Karpas-422 (cell line): ENCODE measurements around the gene AGAP1. TPM values are rescaled to one million over a fixed set of nuclear protein-coding genes. Genes with fewer than 3 reads are reported as not detected.

ENCODE experiments used
- DNase-seq: peaks from one replicate; pipeline ENCODE4 v3.0.0-alpha.2; 2015
- H2AFZ ChIP-seq: fragments of 200-600 bp; sonication (generic); 2 replicates; pipeline ENCODE4 v1.6.1; 2014; ENCODE audit warnings: antibody characterized with exemption, low read length, mixed read lengths
- H3K27ac ChIP-seq: fragments of 200-600 bp; sonication (generic); 2 replicates; pipeline ENCODE4 v1.5.1; 2014; ENCODE audit warnings: mild to moderate bottlenecking, low read length, moderate library complexity
- H3K27me3 ChIP-seq: fragments of 200-600 bp; sonication (generic); 2 replicates; pipeline ENCODE4 v1.6.1; 2014; ENCODE audit warnings: low read length, mixed read lengths
- H3K36me3 ChIP-seq: fragments of 200-600 bp; sonication (generic); 2 replicates; pipeline ENCODE4 v1.6.1; 2014; ENCODE audit warnings: low read length, mixed read lengths; ENCODE audit not compliant: insufficient read depth
- H3K4me1 ChIP-seq: fragments of 200-600 bp; sonication (generic); 2 replicates; pipeline ENCODE4 v1.6.1; 2014; ENCODE audit warnings: mild to moderate bottlenecking, low read length, mixed read lengths
- H3K4me2 ChIP-seq: fragments of 200-600 bp; sonication (generic); 2 replicates; pipeline ENCODE4 v1.6.1; 2014; ENCODE audit warnings: low read length, low read depth, mild to moderate bottlenecking; ENCODE audit not compliant: poor library complexity, severe bottlenecking
- H3K4me3 ChIP-seq: fragments of 200-600 bp; sonication (generic); 2 replicates; pipeline ENCODE4 v1.5.1; 2014; ENCODE audit warnings: mild to moderate bottlenecking, antibody characterized with exemption, low read length, mixed read lengths
- H3K79me2 ChIP-seq: fragments of 200-600 bp; sonication (generic); 2 replicates; pipeline ENCODE4 v1.6.1; 2014; ENCODE audit warnings: mild to moderate bottlenecking, low read length, mixed read lengths
- H3K9ac ChIP-seq: fragments of 200-600 bp; sonication (generic); 2 replicates; pipeline ENCODE4 v1.6.0; 2014; ENCODE audit warnings: low read length
- H3K9me2 ChIP-seq: fragments of 200-600 bp; sonication (generic), shearing (Covaris generic); replicated peaks from 2 replicates; pipeline ENCODE4 v1.6.0; 2014; ENCODE audit warnings: mild to moderate bottlenecking, low read length, moderate library complexity; ENCODE audit not compliant: insufficient read depth
- H3K9me3 ChIP-seq: fragments of 300-700, 200-600 bp; sonication (generic); 2 replicates; pipeline ENCODE4 v1.6.1; 2014; ENCODE audit warnings: low read length, mixed read lengths
- H4K20me1 ChIP-seq: fragments of 200-600 bp; sonication (generic); 2 replicates; pipeline ENCODE4 v1.6.1; 2014; ENCODE audit warnings: mild to moderate bottlenecking, antibody characterized with exemption, low read length, low read depth; ENCODE audit not compliant: insufficient read depth
- total RNA-seq: library from RNA; depleted of rRNA; stranded (reverse); fragments of >200 nt; shearing (Covaris generic); gene quantifications from 2 replicates; pipeline ENCODE4 v1.2.3, GENCODE V29; 2014; ENCODE audit warnings: low replicate concordance

The AGAP1 gene
- total RNA-seq, 1 experiment from 2014 or later: not detected

DNA sequence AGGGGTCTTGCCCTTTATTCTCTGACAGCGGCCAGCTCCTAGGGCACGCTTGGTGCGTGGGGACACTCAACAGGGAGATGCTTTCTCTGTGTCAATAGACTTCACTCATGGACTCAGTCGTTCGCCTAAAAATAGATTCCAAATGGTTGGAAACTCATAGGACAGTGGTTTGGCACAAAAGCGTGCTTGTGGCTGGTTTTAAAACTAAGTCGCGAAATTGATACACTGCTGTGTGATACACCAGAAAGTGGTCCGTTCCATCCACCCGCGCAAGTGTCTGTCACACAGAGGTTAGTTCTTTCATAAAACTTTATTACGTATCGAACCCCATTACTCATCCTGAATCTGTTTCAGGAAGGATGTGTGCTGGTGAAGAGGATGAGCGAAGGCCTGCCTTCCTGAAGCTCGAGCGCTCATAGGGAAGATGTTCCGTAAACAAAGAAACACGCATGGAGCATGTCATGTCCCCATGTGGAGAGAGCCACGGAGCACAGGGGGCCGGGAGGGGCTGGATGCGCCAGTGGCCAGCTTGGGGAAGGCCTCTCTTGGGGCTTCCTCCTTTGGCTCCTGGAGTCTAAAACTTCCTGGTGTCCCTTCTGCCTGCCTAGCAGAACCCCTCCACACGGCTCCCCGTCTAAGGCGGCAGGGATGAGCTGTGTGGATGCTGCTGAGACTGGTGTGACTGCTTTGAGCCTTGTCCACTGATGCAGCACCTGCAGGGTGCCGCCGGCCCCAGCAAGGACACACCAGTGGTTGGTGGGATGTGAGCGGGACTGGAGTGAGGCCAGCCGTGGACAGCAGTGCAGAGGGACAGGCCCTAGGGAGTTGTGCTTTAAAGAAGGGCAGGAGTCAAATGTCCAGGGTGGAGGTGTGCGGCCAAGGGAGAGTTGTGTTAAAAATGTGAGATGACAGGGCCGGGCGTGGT is 467.1 kb downstream of the AGAP1 start:
- no peaks in the 10 kb centered on the region for H3K36me3 ChIP-seq
- H3K9me2 ChIP-seq: no peaks in the 10 kb centered on the region
- no peak overlapping the region for H3K27ac ChIP-seq
- no peaks in the 10 kb centered on the region for H3K79me2 ChIP-seq
- no peak overlapping the region for H3K4me2 ChIP-seq
- no peaks in the 10 kb centered on the region for H4K20me1 ChIP-seq
- H3K4me3 ChIP-seq: no peak overlapping the region
- no peak overlapping the region for H3K9ac ChIP-seq
- H3K9me3 ChIP-seq: no peaks in the 10 kb centered on the region
- no peaks in the 10 kb centered on the region for H3K4me1 ChIP-seq
- no peak for DNase-seq
- no peak overlapping the region for H2AFZ ChIP-seq
- no peaks in the 10 kb centered on the region for H3K27me3 ChIP-seq

DNA sequence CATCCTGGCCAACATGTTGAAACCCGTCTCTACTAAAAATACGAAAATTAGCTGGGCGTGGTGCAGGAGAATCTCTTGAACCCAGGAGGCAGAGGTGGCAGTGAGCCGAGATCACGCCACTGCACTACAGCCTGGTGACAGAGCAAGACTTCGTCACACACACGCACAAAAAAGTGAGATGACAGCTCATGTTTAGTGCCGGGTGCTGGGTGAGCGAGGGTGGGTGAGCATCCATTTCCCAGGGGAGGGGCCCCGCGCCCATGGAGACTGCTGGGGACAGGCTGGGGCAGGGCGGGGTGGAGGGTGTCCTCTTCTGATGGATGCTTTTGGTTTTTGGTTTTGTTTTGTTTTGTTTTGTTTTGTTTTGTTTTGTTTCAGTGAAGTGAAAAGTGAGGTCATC is 467.9 kb downstream of the AGAP1 start:
- Histone ChIP-seq H4K20me1 (no peaks in the 10 kb centered on the region), H2AFZ (no peak overlapping the region), H3K9me3 (no peaks in the 10 kb centered on the region), H3K27ac (no peak overlapping the region), H3K4me1 (no peaks in the 10 kb centered on the region), H3K27me3 (no peaks in the 10 kb centered on the region), H3K9me2 (no peaks in the 10 kb centered on the region), H3K4me3 (no peak overlapping the region), H3K4me2 (no peak overlapping the region), H3K9ac (no peak overlapping the region), H3K79me2 (no peaks in the 10 kb centered on the region), H3K36me3 (no peaks in the 10 kb centered on the region)
- DNase-seq: no peak

DNA sequence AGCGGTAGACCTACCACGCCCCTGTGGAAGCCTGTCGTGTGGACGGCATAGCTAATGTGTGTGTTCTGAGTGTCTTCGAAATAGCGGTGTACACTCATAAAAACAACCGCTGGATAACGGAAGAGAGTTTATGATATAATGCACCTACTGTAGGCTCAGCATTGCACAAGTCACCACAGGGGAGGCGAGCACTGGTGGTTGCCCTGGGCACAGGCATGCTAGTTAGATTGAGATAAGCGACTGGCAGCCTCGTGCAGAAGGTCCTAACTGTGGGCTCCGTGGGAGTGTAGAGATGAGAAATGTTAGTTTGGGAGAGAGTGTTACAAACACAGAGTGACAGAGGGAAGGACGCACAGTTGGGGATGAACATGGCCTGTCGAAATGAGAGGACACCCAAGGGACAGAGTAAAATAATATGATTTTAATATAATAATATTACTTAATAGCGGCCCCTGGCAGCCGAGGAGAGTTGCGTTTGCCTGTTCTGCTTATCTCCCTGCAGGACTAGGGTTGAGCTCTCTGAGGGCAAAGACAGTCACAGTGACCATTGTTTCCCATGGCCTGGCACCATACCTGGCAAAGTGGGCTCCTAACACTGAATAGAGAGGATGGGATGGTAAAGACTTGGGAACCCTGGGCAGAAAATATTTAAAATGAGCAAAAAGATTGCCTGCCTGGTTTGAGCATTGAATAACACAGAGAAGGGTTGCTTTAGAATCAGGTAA is 470.2 kb downstream of the AGAP1 start:
- Histone ChIP-seq H3K4me1 (no peaks in the 10 kb centered on the region), H3K36me3 (no peaks in the 10 kb centered on the region), H3K79me2 (no peaks in the 10 kb centered on the region), H3K27me3 (no peaks in the 10 kb centered on the region), H3K9ac (no peak overlapping the region), H3K4me2 (no peak overlapping the region), H3K4me3 (no peak overlapping the region), H4K20me1 (no peaks in the 10 kb centered on the region), H2AFZ (no peak overlapping the region), H3K9me3 (no peaks in the 10 kb centered on the region), H3K9me2 (no peaks in the 10 kb centered on the region), H3K27ac (no peak overlapping the region)
- DNase-seq: no peak

DNA sequence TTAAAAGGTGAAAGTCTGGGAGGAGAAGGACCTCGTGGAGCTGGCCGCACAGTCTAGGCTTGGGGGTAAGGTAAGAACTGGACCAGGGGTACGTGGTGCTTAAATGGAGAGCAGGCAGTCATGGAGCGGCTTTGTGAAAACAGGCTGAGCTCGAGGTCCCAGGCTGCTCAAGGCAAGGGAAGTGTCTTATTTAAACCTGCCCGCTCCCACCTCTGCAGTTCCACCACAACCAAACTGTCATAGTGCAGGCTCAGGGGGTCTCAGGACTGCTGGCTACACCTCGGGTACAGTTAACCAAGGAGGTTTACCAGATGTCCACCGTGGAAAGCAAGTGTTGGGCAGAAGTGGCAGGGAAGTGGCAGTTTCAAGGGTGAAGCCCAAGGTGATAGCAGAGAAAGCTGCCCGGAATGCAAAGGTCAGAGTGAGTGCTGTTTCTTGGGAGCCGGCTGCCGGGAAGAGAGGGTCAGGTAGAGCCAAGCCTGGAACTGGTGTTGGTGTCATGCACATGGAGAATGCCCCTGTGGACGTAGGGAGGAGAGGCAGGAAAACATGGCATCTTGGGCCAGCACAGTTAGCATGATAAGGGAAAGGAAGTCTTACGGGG is 471.0 kb downstream of the AGAP1 start:
- Histone ChIP-seq H3K9me2 (no peaks in the 10 kb centered on the region), H3K9ac (no peak overlapping the region), H3K27ac (no peak overlapping the region), H3K4me3 (no peak overlapping the region), H3K4me2 (no peak overlapping the region), H3K79me2 (no peaks in the 10 kb centered on the region), H3K27me3 (no peaks in the 10 kb centered on the region), H3K9me3 (no peaks in the 10 kb centered on the region), H2AFZ (no peak overlapping the region), H3K4me1 (no peaks in the 10 kb centered on the region), H4K20me1 (no peaks in the 10 kb centered on the region), H3K36me3 (no peaks in the 10 kb centered on the region)
- DNase-seq: no peak

DNA sequence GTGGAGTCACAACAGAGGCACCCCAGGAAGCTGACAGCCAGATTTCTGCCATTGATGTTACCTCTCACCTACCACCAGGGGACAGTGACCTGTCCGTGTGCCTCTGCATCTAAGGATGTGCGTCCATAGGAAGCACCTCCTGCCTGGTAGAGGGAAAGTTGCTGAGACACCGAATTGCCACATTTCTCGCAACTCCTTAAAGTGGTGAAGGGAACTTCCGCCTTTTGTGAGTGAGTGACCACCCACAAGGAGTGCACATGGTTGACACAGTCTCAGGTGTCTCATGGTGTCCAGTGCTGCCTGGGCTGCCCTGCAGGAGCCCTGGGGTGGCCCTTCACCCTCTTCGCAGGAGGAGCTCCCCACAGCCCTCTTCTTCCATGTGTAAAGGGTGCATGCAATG is 472.6 kb downstream of the AGAP1 start:
- Histone ChIP-seq H3K4me2 (no peak overlapping the region), H3K79me2 (no peaks in the 10 kb centered on the region), H3K9me3 (no peaks in the 10 kb centered on the region), H3K4me3 (no peak overlapping the region), H3K9me2 (no peaks in the 10 kb centered on the region), H3K9ac (no peak overlapping the region), H3K27ac (no peak overlapping the region), H3K27me3 (no peaks in the 10 kb centered on the region), H4K20me1 (no peaks in the 10 kb centered on the region), H3K36me3 (no peaks in the 10 kb centered on the region), H2AFZ (no peak overlapping the region), H3K4me1 (no peaks in the 10 kb centered on the region)
- DNase-seq: no peak

DNA sequence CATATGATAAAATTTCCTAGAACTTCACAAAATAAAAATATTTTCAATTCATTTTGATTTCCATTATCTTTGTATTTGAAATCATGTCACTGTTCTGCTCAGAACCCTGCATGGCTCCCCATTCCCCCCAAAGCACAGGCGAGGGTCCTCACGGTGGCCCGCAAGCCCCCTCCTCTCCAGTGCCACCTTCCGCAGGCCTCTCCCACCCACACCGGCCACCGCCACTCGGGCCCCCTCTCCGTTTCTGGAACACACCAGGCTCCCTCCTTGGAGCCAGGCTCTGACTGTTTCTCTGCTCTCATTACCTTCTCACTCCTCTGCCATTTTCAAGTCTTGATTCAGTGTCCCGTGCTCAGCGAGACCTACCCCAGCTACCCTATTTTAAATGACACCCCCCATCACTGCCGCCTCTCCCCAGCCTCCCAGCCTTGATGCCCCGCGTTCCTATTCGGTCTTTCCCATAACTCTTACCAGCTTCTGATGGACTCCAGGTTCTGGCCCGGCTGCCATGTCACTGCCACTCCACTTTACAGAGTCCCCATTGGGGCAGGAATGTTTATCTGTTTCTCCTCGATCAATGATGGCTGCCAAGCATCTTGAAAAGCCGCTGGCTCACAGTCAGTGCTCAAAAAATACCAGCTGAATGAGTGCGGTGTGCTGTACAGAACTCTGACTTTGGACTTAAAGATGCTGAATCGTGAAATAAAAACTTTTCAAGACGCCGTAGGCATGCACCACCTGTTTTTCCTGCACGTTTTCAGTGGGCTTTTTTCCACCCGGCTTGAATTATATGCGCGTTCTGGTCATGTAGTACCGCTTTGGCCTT is 473.3 kb downstream of the AGAP1 start:
- Histone ChIP-seq H3K36me3 (no peaks in the 10 kb centered on the region), H3K27me3 (no peaks in the 10 kb centered on the region), H3K27ac (no peak overlapping the region), H3K9ac (no peak overlapping the region), H3K4me3 (no peak overlapping the region), H3K9me2 (no peaks in the 10 kb centered on the region), H2AFZ (no peak overlapping the region), H3K79me2 (no peaks in the 10 kb centered on the region), H3K4me1 (no peaks in the 10 kb centered on the region), H4K20me1 (no peaks in the 10 kb centered on the region), H3K4me2 (no peak overlapping the region), H3K9me3 (no peaks in the 10 kb centered on the region)
- no peak for DNase-seq

DNA sequence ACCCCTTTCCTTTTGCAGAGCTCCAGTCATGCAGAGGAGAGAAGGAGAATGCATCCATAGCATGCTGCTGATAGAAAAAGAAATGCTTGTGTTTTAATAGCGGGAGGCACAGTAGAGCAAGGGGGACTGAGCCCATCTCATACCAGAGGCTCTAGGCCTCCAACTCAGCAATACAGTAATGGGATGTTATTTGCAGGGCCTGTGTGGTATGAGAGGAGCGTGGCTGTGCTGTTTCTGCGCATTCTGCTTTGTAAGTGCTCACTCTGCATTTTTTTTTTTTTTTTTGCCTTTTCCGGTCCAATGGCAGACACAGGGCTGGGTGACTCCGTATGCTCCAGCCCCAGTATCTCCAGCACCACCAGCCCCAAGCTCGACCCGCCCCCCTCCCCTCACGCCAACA is 474.3 kb downstream of the AGAP1 start:
- no peaks in the 10 kb centered on the region for H4K20me1 ChIP-seq
- no peaks in the 10 kb centered on the region for H3K36me3 ChIP-seq
- DNase-seq: no peak
- no peak overlapping the region for H3K4me2 ChIP-seq
- H3K9ac ChIP-seq: no peak overlapping the region
- H2AFZ ChIP-seq: no peak overlapping the region
- H3K27me3 ChIP-seq: no peaks in the 10 kb centered on the region
- no peaks in the 10 kb centered on the region for H3K79me2 ChIP-seq
- H3K4me1 ChIP-seq: no peaks in the 10 kb centered on the region
- no peak overlapping the region for H3K27ac ChIP-seq
- no peak overlapping the region for H3K4me3 ChIP-seq
- no peaks in the 10 kb centered on the region for H3K9me2 ChIP-seq
- no peaks in the 10 kb centered on the region for H3K9me3 ChIP-seq
